ENCODE results near the gene RAD51B.

The RAD51B gene

GRCh38 chr14:68580671-68581070 lies 761.1 kb downstream of the RAD51B start:
- TF ChIP-seq CTCF (IDR thresholded peaks at IDR 0.05; ENCODE audit: low read depth, low read length), result no peak
- no peak overlapping the region for H3K4me3 ChIP-seq (replicated peaks in 1 of 2; ENCODE audit: low read depth in 2 of 2, low read length in 2 of 2)
- no peak for DNase-seq (ENCODE audit: low read depth in 2 of 2)

GRCh38 chr14:68583548-68584280 lies 764.1 kb downstream of the RAD51B start:
- DNase-seq (ENCODE audit: low read depth in 2 of 2), result no peak
- no peak for TF ChIP-seq CTCF (IDR thresholded peaks at IDR 0.05; ENCODE audit: low read depth, low read length)
- no peak overlapping the region for H3K4me3 ChIP-seq (replicated peaks in 1 of 2; ENCODE audit: low read depth in 2 of 2, low read length in 2 of 2)

- H3K4me3 ChIP-seq (replicated peaks in 1 of 2; ENCODE audit: low read depth in 2 of 2, low read length in 2 of 2), result no peak overlapping the region
- no peak for DNase-seq (ENCODE audit: low read depth in 2 of 2)
- no peak for TF ChIP-seq CTCF (IDR thresholded peaks at IDR 0.05; ENCODE audit: low read depth, low read length)
Observed at GRCh38 chr14:68584786-68585185, 765.2 kb downstream of the RAD51B start.

GRCh38 chr14:68585690-68586089 lies 766.1 kb downstream of the RAD51B start:
- no peak for TF ChIP-seq CTCF (IDR thresholded peaks at IDR 0.05; ENCODE audit: low read depth, low read length)
- no peak for DNase-seq (ENCODE audit: low read depth in 2 of 2)
- no peak overlapping the region for H3K4me3 ChIP-seq (replicated peaks in 1 of 2; ENCODE audit: low read depth in 2 of 2, low read length in 2 of 2)

GRCh38 chr14:68586896-68587751 lies 767.5 kb downstream of the RAD51B start:
- no peak for TF ChIP-seq CTCF (IDR thresholded peaks at IDR 0.05; ENCODE audit: low read depth, low read length)
- no peak overlapping the region for H3K4me3 ChIP-seq (replicated peaks in 1 of 2; ENCODE audit: low read depth in 2 of 2, low read length in 2 of 2)
- DNase-seq (ENCODE audit: low read depth in 2 of 2), result peak in 1 of 2 donors; percentile 74

GRCh38 chr14:68587931-68588330 lies 768.4 kb downstream of the RAD51B start:
- no peak for TF ChIP-seq CTCF (IDR thresholded peaks at IDR 0.05; ENCODE audit: low read depth, low read length)
- no peak overlapping the region for H3K4me3 ChIP-seq (replicated peaks in 1 of 2; ENCODE audit: low read depth in 2 of 2, low read length in 2 of 2)
- no peak for DNase-seq (ENCODE audit: low read depth in 2 of 2)

All from cardiac fibroblast (primary cell).